ENCODE measurements around the gene MACROH2A1. TPM values are rescaled to one million over a fixed set of nuclear protein-coding genes. Genes with fewer than 3 reads are reported as not detected.

Gene MACROH2A1
- polyA plus RNA-seq, 4 donors = 154 to 353 (median 210) TPM

DNA sequence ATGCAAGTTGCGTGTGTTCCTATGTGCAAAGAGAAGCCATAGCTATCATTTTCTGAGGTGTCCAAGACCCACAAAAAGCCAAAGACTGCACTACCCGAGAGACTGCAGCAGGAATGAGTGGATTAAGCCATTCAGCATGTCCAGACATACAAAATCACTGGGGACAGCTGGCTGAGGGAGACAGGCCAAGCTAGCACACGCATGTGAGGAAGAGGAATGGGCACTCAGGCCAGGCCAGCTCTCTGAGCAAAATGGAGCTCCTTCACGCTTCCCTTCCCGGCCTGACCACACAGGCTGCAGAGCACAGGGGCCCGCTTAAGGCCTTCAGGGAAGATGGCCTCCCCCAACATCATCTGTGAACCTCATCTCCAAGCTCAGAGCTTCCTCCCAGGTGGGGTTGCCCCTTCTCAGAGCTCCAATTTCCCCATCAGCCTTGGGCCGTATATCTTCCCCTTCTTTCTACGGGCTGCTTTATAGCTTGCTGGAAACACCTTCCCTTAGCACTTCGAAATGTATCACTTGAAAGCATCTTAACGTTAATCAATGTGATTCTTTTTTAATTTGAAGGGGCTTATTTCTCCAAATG lies 39.7 kb upstream of the MACROH2A1 start:
- Histone ChIP-seq H3K27ac (ENCODE audit: low read depth in 1 of 3, low read length in 2 of 3) (no peak overlapping the region), H3K4me3 (ENCODE audit: low read depth in 1 of 3, low read length in 3 of 3) (no peak overlapping the region), H3K27me3 (ENCODE audit: control insufficient read depth in 3 of 3, insufficient read depth in 3 of 3, low read length in 3 of 3) (no peaks in the 10 kb centered on the region), H3K9me3 (ENCODE audit: control insufficient read depth in 2 of 2, insufficient read depth in 1 of 2, low read depth in 1 of 2, low read length in 1 of 2) (no peaks in the 10 kb centered on the region), H3K36me3 (ENCODE audit: control insufficient read depth in 3 of 3, insufficient read depth in 2 of 3, low read depth in 1 of 3, low read length in 3 of 3) (no peaks in the 10 kb centered on the region), H3K4me1 (ENCODE audit: control insufficient read depth in 3 of 3, insufficient read depth in 2 of 3, low read depth in 1 of 3, low read length in 2 of 3) (peaks cover 0 to 5% (median 0%) of the 10 kb centered on the region in 3 donors)
- WGBS, 3 donors = 77 to 89% (median 79%) methylated on average over 10 of the region's 10 CpGs
- DNase-seq = no peak
- FAIRE-seq = no peak

DNA sequence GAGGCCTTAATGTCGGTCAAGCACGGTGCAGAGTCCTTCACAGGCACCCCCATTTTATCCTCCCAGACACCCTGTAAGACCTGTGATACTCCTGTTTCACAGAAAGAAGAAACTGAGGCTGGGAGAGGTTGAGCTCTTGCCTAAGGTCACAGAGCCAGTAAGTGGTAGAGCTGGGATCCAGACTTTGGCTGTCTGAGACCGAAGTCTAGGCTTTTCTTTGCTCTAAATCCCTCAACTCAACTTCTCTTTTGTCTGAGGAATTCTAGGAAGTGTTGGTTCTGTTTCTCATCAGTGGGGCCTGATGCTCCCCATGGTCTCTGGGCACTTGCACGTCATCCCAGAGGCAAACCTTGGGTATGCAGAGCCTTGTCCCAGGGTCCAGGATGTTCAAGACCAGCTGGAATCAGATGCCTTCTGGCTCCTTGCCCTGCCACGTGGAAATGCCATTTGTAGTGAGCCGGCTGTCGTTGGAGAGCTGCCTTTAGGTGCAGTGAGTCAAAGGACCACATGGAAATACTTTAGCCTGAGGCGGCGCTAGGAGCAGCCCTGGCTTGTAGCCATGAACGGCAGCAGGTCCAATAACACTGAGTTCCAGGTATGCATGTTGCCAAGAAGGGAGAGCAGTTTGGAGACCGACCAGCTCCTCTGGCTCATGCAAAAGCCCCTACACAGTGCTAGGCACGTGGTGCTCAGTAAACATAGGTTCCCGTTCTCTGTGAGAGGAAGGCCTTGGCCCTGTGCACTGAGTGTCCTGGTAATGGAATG lies 38.9 kb upstream of the MACROH2A1 start:
- no peak overlapping the region for H3K4me3 ChIP-seq (ENCODE audit: low read depth in 1 of 3, low read length in 3 of 3)
- H3K4me1 ChIP-seq (ENCODE audit: control insufficient read depth in 3 of 3, insufficient read depth in 2 of 3, low read depth in 1 of 3, low read length in 2 of 3) = peaks cover 0 to 5% (median 0%) of the 10 kb centered on the region in 3 donors
- no peaks in the 10 kb centered on the region for H3K27me3 ChIP-seq (ENCODE audit: control insufficient read depth in 3 of 3, insufficient read depth in 3 of 3, low read length in 3 of 3)
- no peaks in the 10 kb centered on the region for H3K9me3 ChIP-seq (ENCODE audit: control insufficient read depth in 2 of 2, insufficient read depth in 1 of 2, low read depth in 1 of 2, low read length in 1 of 2)
- FAIRE-seq (no peak), DNase-seq (peak in 1 of 2 donors; percentile 52)
- no peaks in the 10 kb centered on the region for H3K36me3 ChIP-seq (ENCODE audit: control insufficient read depth in 3 of 3, insufficient read depth in 2 of 3, low read depth in 1 of 3, low read length in 3 of 3)
- no peak overlapping the region for H3K27ac ChIP-seq (ENCODE audit: low read depth in 1 of 3, low read length in 2 of 3)
- 25 to 55% (median 39%) methylated on average over 13 of the region's 13 CpGs for WGBS, 3 donors

DNA sequence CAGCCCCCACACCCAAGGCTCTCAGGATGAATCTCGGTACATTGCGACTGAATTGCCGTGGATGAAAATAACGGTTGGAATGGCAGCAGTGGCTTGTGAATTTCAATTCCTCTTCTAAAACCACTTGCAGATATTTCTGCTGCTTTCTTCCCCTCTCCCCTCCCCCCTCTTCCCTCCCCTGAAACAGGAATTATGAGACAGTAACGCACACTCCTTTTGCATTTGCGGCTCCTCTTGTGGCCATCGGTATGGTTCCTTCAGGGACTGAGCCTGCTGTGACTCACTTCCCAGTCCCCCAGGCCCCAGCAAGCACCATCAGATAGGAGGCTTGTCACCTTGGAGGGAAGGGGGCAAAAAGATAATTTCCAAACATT lies 38.4 kb upstream of the MACROH2A1 start:
- DNase-seq (no peak), FAIRE-seq (no peak)
- H3K27ac ChIP-seq (ENCODE audit: low read depth in 1 of 3, low read length in 2 of 3) = no peak overlapping the region
- no peaks in the 10 kb centered on the region for H3K27me3 ChIP-seq (ENCODE audit: control insufficient read depth in 3 of 3, insufficient read depth in 3 of 3, low read length in 3 of 3)
- H3K4me1 ChIP-seq (ENCODE audit: control insufficient read depth in 3 of 3, insufficient read depth in 2 of 3, low read depth in 1 of 3, low read length in 2 of 3) = peaks cover 0 to 5% (median 0%) of the 10 kb centered on the region in 3 donors
- H3K36me3 ChIP-seq (ENCODE audit: control insufficient read depth in 3 of 3, insufficient read depth in 2 of 3, low read depth in 1 of 3, low read length in 3 of 3) = no peaks in the 10 kb centered on the region
- no peak overlapping the region for H3K4me3 ChIP-seq (ENCODE audit: low read depth in 1 of 3, low read length in 3 of 3)
- WGBS, 3 donors = 72 to 78% (median 77%) methylated on average over 7 of the region's 7 CpGs
- no peaks in the 10 kb centered on the region for H3K9me3 ChIP-seq (ENCODE audit: control insufficient read depth in 2 of 2, insufficient read depth in 1 of 2, low read depth in 1 of 2, low read length in 1 of 2)

DNA sequence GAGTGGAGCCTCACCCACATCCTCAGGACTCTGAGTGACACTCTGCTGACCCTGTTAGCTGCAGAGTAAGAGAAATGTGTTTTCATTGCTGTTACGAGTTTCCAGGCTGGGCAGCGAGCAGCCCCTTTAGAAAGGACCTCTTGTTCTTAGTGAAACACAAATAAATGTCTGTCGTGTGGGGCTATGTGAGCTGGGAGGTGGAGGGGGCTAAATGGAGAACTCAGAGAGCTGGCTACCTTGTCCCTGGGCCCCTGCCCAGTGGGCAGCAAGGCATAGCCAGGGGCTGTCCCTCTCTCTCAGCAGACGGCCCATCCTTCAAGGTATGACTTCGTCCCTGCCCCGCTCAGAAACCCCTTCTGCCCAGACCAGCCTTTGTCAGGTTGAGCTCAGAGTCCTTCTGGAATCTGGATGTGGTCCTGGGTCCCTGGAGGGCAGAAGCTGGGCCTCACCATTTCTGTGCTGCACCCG lies 38.0 kb upstream of the MACROH2A1 start:
- Histone ChIP-seq H3K9me3 (ENCODE audit: control insufficient read depth in 2 of 2, insufficient read depth in 1 of 2, low read depth in 1 of 2, low read length in 1 of 2) (no peaks in the 10 kb centered on the region), H3K27me3 (ENCODE audit: control insufficient read depth in 3 of 3, insufficient read depth in 3 of 3, low read length in 3 of 3) (no peaks in the 10 kb centered on the region), H3K27ac (ENCODE audit: low read depth in 1 of 3, low read length in 2 of 3) (no peak overlapping the region), H3K36me3 (ENCODE audit: control insufficient read depth in 3 of 3, insufficient read depth in 2 of 3, low read depth in 1 of 3, low read length in 3 of 3) (no peaks in the 10 kb centered on the region), H3K4me3 (ENCODE audit: low read depth in 1 of 3, low read length in 3 of 3) (no peak overlapping the region), H3K4me1 (ENCODE audit: control insufficient read depth in 3 of 3, insufficient read depth in 2 of 3, low read depth in 1 of 3, low read length in 2 of 3) (peaks cover 0 to 5% (median 0%) of the 10 kb centered on the region in 3 donors)
- 63 to 80% (median 72%) methylated on average over 7 of the region's 7 CpGs for WGBS, 3 donors
- FAIRE-seq (no peak), DNase-seq (no peak)

DNA sequence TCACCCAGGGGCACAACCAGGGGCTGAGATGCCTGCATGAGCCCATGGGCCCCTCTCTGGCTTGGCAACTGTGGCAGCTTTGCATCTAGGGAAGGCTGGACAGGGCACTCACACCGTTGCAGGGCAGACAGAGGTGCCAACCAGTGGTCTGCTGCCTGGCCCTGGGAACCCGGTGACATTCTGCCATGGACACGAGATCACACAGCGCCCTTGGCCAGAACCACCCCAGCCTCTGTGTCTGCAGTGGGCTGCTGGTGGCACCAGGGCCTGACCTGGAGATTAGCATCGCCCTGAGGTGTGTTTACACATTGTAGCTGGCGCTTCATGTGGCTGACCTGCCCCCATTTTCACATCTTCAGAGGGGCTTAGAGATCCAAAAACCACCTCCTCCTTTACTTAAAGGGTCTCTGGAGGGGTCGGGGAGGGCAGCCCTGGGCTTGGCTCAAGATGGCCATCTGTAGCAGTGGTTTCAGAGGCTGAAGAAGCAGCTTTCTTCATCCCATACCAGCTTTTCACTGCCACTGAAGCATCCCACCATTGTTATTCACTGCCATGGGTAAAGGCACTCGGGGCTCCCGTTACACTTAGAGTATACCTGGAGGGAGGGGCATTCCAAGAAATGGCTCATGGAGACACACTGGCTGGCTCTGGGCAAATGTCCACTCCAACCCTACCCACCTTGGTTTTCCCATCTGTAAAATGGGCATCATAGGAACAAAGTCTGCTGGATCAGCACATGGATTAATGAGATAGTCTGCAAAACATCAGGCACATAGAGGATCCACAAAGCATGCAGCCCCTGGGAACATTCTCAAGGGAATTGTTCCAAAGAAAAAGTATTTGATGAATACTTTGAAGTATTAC lies 36.7 kb upstream of the MACROH2A1 start:
- Histone ChIP-seq H3K4me1 (ENCODE audit: control insufficient read depth in 3 of 3, insufficient read depth in 2 of 3, low read depth in 1 of 3, low read length in 2 of 3) (peaks cover 0 to 5% (median 0%) of the 10 kb centered on the region in 3 donors), H3K27ac (ENCODE audit: low read depth in 1 of 3, low read length in 2 of 3) (no peak overlapping the region), H3K4me3 (ENCODE audit: low read depth in 1 of 3, low read length in 3 of 3) (no peak overlapping the region), H3K9me3 (ENCODE audit: control insufficient read depth in 2 of 2, insufficient read depth in 1 of 2, low read depth in 1 of 2, low read length in 1 of 2) (no peaks in the 10 kb centered on the region), H3K27me3 (ENCODE audit: control insufficient read depth in 3 of 3, insufficient read depth in 3 of 3, low read length in 3 of 3) (no peaks in the 10 kb centered on the region), H3K36me3 (ENCODE audit: control insufficient read depth in 3 of 3, insufficient read depth in 2 of 3, low read depth in 1 of 3, low read length in 3 of 3) (no peaks in the 10 kb centered on the region)
- 60 to 86% (median 69%) methylated on average over 9 of the region's 9 CpGs for WGBS, 3 donors
- DNase-seq (no peak), FAIRE-seq (no peak)

DNA sequence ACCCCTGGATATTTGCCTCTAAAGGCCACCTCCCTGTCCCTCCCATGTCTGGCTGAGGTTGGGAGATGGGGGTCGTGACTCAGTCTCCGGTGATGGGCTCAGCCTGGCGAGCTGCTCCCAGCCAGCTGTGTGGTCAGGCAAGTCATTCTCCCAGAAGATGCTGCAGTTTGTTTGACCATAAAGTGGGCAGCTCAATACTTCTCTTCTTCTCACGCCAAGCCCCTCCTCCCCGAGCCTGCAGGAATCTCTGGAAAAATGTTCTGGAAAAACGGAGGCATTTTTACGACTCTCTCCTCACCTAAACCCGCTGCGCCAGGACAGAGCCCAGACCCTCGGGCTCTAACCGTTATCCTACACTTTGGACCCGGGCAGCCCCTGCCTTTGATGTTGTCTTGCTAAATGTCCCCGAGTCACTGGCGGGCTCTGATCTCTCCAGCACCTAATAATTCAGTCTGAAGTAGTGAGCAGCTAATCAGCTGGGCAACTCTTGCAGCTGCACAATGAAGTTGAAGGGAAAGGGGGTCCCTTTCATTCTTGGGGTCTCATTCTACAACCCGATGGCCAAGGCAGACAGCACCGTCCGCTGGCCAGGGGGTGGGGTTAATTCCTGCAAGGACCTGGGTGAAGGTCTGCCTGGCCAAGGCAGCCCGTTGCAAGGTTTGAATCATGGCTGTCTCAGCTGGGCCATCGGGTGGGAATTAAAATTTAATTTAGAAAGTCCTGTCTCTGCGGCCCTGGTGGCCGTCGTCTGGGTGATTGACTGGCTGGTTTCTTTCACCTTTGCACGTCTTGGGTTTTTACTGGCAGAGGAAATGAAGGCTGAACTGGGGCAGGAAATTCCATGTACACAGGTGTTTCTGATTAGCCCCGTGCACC lies 35.8 kb upstream of the MACROH2A1 start:
- Histone ChIP-seq H3K27ac (ENCODE audit: low read depth in 1 of 3, low read length in 2 of 3) (no peak overlapping the region), H3K27me3 (ENCODE audit: control insufficient read depth in 3 of 3, insufficient read depth in 3 of 3, low read length in 3 of 3) (no peaks in the 10 kb centered on the region), H3K9me3 (ENCODE audit: control insufficient read depth in 2 of 2, insufficient read depth in 1 of 2, low read depth in 1 of 2, low read length in 1 of 2) (no peaks in the 10 kb centered on the region), H3K36me3 (ENCODE audit: control insufficient read depth in 3 of 3, insufficient read depth in 2 of 3, low read depth in 1 of 3, low read length in 3 of 3) (no peaks in the 10 kb centered on the region), H3K4me3 (ENCODE audit: low read depth in 1 of 3, low read length in 3 of 3) (no peak overlapping the region), H3K4me1 (ENCODE audit: control insufficient read depth in 3 of 3, insufficient read depth in 2 of 3, low read depth in 1 of 3, low read length in 2 of 3) (peaks cover 0 to 5% (median 0%) of the 10 kb centered on the region in 3 donors)
- DNase-seq (no peak), FAIRE-seq (no peak)
- WGBS, 3 donors = 40 to 57% (median 44%) methylated on average over 24 of the region's 24 CpGs

DNA sequence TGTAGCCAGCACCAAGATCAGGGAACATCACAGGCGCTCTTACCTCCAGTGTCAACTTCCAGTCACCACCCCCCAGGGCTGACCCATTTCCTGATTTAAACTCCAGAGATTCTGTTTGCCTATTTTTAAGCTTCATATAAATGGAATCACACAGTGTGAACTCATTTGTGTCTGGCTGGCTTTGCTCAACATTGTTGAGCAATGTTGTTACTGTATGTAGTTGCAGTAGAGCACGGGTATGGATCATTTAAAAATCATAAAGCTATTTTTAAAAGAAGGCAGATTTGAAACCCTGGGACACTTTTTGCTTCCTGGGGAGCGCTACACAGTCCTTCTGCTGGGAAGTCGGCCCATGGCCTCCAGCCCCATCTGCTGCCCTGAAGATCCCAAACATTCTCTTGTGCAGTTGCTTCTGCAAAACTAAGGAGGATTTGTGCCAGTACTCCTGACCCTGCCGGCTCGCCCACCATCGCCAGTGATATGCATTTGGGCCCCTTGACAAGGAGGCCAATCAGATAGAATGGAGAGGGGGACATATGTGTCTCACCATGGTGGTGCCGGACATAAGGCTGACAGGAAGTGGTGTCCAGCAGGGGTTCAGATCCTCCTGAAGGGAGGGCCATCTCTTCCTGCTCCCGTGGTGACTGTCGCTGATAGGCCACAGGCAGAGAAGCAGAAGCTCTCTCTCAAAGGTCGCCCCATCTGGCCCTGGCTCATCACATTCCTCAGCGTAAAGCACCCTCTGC lies 34.8 kb upstream of the MACROH2A1 start:
- no peak for FAIRE-seq
- WGBS, 3 donors = 70 to 89% (median 82%) methylated on average over 12 of the region's 12 CpGs

More for the DNA sequence above, 34.8 kb upstream of the MACROH2A1 start:
- H3K27me3 ChIP-seq (ENCODE audit: control insufficient read depth in 3 of 3, insufficient read depth in 3 of 3, low read length in 3 of 3) = no peaks in the 10 kb centered on the region
- H3K9me3 ChIP-seq (ENCODE audit: control insufficient read depth in 2 of 2, insufficient read depth in 1 of 2, low read depth in 1 of 2, low read length in 1 of 2) = peaks cover 0 to under 1% of the 10 kb centered on the region in 2 donors
- no peaks in the 10 kb centered on the region for H3K36me3 ChIP-seq (ENCODE audit: control insufficient read depth in 3 of 3, insufficient read depth in 2 of 3, low read depth in 1 of 3, low read length in 3 of 3)
- peaks cover 0 to 14% (median 0%) of the 10 kb centered on the region in 3 donors for H3K4me1 ChIP-seq (ENCODE audit: control insufficient read depth in 3 of 3, insufficient read depth in 2 of 3, low read depth in 1 of 3, low read length in 2 of 3)
- H3K4me3 ChIP-seq (ENCODE audit: low read depth in 1 of 3, low read length in 3 of 3) = no peak overlapping the region
- DNase-seq = no peak
- no peak overlapping the region for H3K27ac ChIP-seq (ENCODE audit: low read depth in 1 of 3, low read length in 2 of 3)

Data from small intestine (tissue), 7 donors.